ENCODE measurements around the gene DRAP1. TPM values are rescaled to one million over a fixed set of nuclear protein-coding genes. Genes with fewer than 3 reads are reported as not detected.

DRAP1 gene
- total and polyA plus RNA-seq, 4 donors = 40.8 to 140 (median 96.1) TPM

- no peak overlapping the region for H3K9ac ChIP-seq (ENCODE audit: insufficient read depth in 1 of 2, low read length in 2 of 2)
- ATAC-seq (ENCODE audit: insufficient read depth, low FRiP score) = no peak
- no peak overlapping the region for H3K4me3 ChIP-seq
- no peaks in the 10 kb centered on the region for H3K27me3 ChIP-seq (ENCODE audit: control insufficient read depth in 3 of 3, insufficient read depth in 3 of 3, low read length in 2 of 3)
- no peak overlapping the region for H3K27ac ChIP-seq (ENCODE audit: low read depth in 1 of 2, low read length in 1 of 2)
- 69 to 81% methylated on average over 2 of the region's 2 CpGs for WGBS, 2 donors
- no peak for TF ChIP-seq CTCF (IDR thresholded peaks at IDR 0.05; ENCODE audit: control extremely low read depth, extremely low read depth)
- H3K9me3 ChIP-seq (ENCODE audit: control insufficient read depth in 4 of 4, insufficient read depth in 3 of 4, low read length in 3 of 4) = no peaks in the 10 kb centered on the region
- peaks cover 0 to 6% (median 4%) of the 10 kb centered on the region in 5 donors for H3K4me1 ChIP-seq (ENCODE audit: control insufficient read depth in 5 of 5, insufficient read depth in 5 of 5, low read length in 5 of 5)
- no peak for DNase-seq
- peaks cover 0 to 17% (median 14%) of the 10 kb centered on the region in 4 donors for H3K36me3 ChIP-seq (ENCODE audit: control insufficient read depth in 4 of 4, insufficient read depth in 4 of 4, low read length in 4 of 4)
These were observed 6.2 kb downstream of the DRAP1 start for GRCh38 chr11:65925397-65925796.

- peak overlapping the region in 1 of 2 donors; percentile 64 for H3K27ac ChIP-seq (ENCODE audit: low read depth in 1 of 2, low read length in 1 of 2)
These were observed 8.7 kb downstream of the DRAP1 start for GRCh38 chr11:65927904-65928397.

GRCh38 chr11:65928667-65929066 lies 9.4 kb downstream of the DRAP1 start:
- H3K9ac ChIP-seq (ENCODE audit: insufficient read depth in 1 of 2, low read length in 2 of 2) = no peak overlapping the region

More at GRCh38 chr11:65927904-65928397, 8.7 kb downstream of the DRAP1 start:
- H3K27me3 ChIP-seq (ENCODE audit: control insufficient read depth in 3 of 3, insufficient read depth in 3 of 3, low read length in 2 of 3) = no peaks in the 10 kb centered on the region
- DNase-seq = no peak
- WGBS, 2 donors = 14 to 34% methylated on average over 9 of the region's 9 CpGs
- H3K9me3 ChIP-seq (ENCODE audit: control insufficient read depth in 4 of 4, insufficient read depth in 3 of 4, low read length in 3 of 4) = no peaks in the 10 kb centered on the region
- no peak overlapping the region for H3K9ac ChIP-seq (ENCODE audit: insufficient read depth in 1 of 2, low read length in 2 of 2)
- peaks cover 0 to 6% (median 0%) of the 10 kb centered on the region in 5 donors for H3K4me1 ChIP-seq (ENCODE audit: control insufficient read depth in 5 of 5, insufficient read depth in 5 of 5, low read length in 5 of 5)
- peaks cover 0 to 9% (median 3%) of the 10 kb centered on the region in 4 donors for H3K36me3 ChIP-seq (ENCODE audit: control insufficient read depth in 4 of 4, insufficient read depth in 4 of 4, low read length in 4 of 4)
- ATAC-seq (ENCODE audit: insufficient read depth, low FRiP score) = peak; percentile 58
- no peak for TF ChIP-seq CTCF (IDR thresholded peaks at IDR 0.05; ENCODE audit: control extremely low read depth, extremely low read depth)
- H3K4me3 ChIP-seq = no peak overlapping the region

More at GRCh38 chr11:65928667-65929066, 9.4 kb downstream of the DRAP1 start:
- 39 to 56% methylated on average over 6 of the region's 6 CpGs for WGBS, 2 donors
- DNase-seq (no peak), ATAC-seq (ENCODE audit: insufficient read depth, low FRiP score) (no peak)
- no peak overlapping the region for H3K27ac ChIP-seq (ENCODE audit: low read depth in 1 of 2, low read length in 1 of 2)
- H3K9me3 ChIP-seq (ENCODE audit: control insufficient read depth in 4 of 4, insufficient read depth in 3 of 4, low read length in 3 of 4) = no peaks in the 10 kb centered on the region
- H3K4me1 ChIP-seq (ENCODE audit: control insufficient read depth in 5 of 5, insufficient read depth in 5 of 5, low read length in 5 of 5) = peaks cover 0 to 6% (median 0%) of the 10 kb centered on the region in 5 donors
- H3K27me3 ChIP-seq (ENCODE audit: control insufficient read depth in 3 of 3, insufficient read depth in 3 of 3, low read length in 2 of 3) = no peaks in the 10 kb centered on the region
- H3K36me3 ChIP-seq (ENCODE audit: control insufficient read depth in 4 of 4, insufficient read depth in 4 of 4, low read length in 4 of 4) = peaks cover 0 to 3% (median 1%) of the 10 kb centered on the region in 4 donors
- no peak for TF ChIP-seq CTCF (IDR thresholded peaks at IDR 0.05; ENCODE audit: control extremely low read depth, extremely low read depth)
- no peak overlapping the region for H3K4me3 ChIP-seq
